Spleen (tissue), 11 donors: Measurements from ENCODE around the gene TMEM116. TPM values are rescaled to one million over a fixed set of nuclear protein-coding genes. Genes with fewer than 3 reads are reported as not detected.

Experiments used
- DNase-seq: peaks from one replicate; pipeline ENCODE4 v3.0.0-alpha.2; 2020
- H3K27ac ChIP-seq, 8 donors: fragments of 200-600 bp; sonication (generic) in 7 of 8; 1 replicate in 4 of 8; 2 replicates in 4 of 8; pipeline versions ENCODE4 v1.5.0 to v1.8.0; 2016 to 2021; ENCODE audit warnings: inconsistent platforms in 4 of 8, mild to moderate bottlenecking in 4 of 8, moderate library complexity in 1 of 8
- H3K27me3 ChIP-seq, 7 donors: fragments of 200-600 bp; sonication (generic) in 6 of 7; replicated peaks in 1 of 7; 1 replicate in 4 of 7; 2 replicates in 3 of 7; pipeline versions ENCODE4 v1.5.0 to v1.8.0; 2016 to 2021; ENCODE audit warnings: inconsistent platforms in 3 of 7, mild to moderate bottlenecking in 1 of 7
- H3K36me3 ChIP-seq, 6 donors: fragments of 200-600 bp; sonication (generic) in 5 of 6; 1 replicate in 4 of 6; 2 replicates in 2 of 6; pipeline versions ENCODE4 v1.5.0 to v1.8.0; 2016 to 2021; ENCODE audit warnings: inconsistent platforms in 2 of 6
- H3K4me1 ChIP-seq, 6 donors: fragments of 200-600 bp; sonication (generic) in 5 of 6; 1 replicate in 3 of 6; 2 replicates in 3 of 6; pipeline versions ENCODE4 v1.5.0 to v1.8.0; 2016 to 2021; ENCODE audit warnings: inconsistent platforms in 3 of 6
- H3K4me3 ChIP-seq, 8 donors: fragments of 200-600 bp; sonication (generic) in 7 of 8; 1 replicate in 4 of 8; 2 replicates in 4 of 8; pipeline versions ENCODE4 v1.5.0 to v1.8.0; 2016 to 2021; ENCODE audit warnings: inconsistent platforms in 4 of 8, mild to moderate bottlenecking in 4 of 8, moderate library complexity in 2 of 8
- H3K9me3 ChIP-seq, 8 donors: fragments of 200-600 bp; sonication (generic) in 7 of 8; 1 replicate in 4 of 8; 2 replicates in 4 of 8; pipeline versions ENCODE4 v1.5.0 to v1.8.0; 2016 to 2021; ENCODE audit warnings: inconsistent platforms in 4 of 8
- CTCF ChIP-seq, 11 experiments: fragments of 200-600 bp in 7 of 11; fragments of 450-650 bp in 4 of 11; sonication (generic) in 4 of 11; IDR thresholded peaks in 8 of 11; conservative IDR thresholded peaks in 3 of 11; 1 replicate in 7 of 11; 2 replicates in 4 of 11; pipeline versions ENCODE4 v1.4.0 to v1.8.0; 2016 to 2021; ENCODE audit warnings: antibody characterized with exemption in 11 of 11, inconsistent platforms in 4 of 11, mild to moderate bottlenecking in 1 of 11
- POLR2A ChIP-seq, 3 donors: fragments of 450-650 bp; IDR thresholded peaks; one replicate each; pipeline ENCODE4 v1.5.1; 2017; ENCODE audit warnings: antibody characterized with exemption in 3 of 3, mild to moderate bottlenecking in 1 of 3
- POLR2AphosphoS5 ChIP-seq, 3 donors: sonication (generic); formaldehyde crosslinking; IDR thresholded peaks; one replicate each; pipeline ENCODE4 v1.5.1; 2017; ENCODE audit warnings: antibody characterized with exemption in 3 of 3
- WGBS, 5 donors: extraction: QIAGEN DNeasy Blood & Tissue Kit in 3 of 5; methylation state at CpG; one replicate each; pipeline versions ENCODE4 v1.1.5 to v1.1.7; 2013 to 2018; 5-methylcytosine and 5-hydroxymethylcytosine counted together
- intact Hi-C: fragments of 100-400 bp; cut with DNase I; formaldehyde crosslinking; loops from one replicate; pipeline ENCODE4 v1.15.0; 2023; ENCODE audit warnings: low total_unique reads
- polyA plus RNA-seq, 3 donors: library from polyadenylated mRNA; stranded (reverse); fragments of 200-250 nt; gene quantifications; one replicate each; pipeline ENCODE4 v1.2.1, GENCODE V29; 2013
- total RNA-seq, 7 donors: library from RNA; depleted of rRNA in 3 of 7; stranded (reverse); fragments of >200 nt in 3 of 7; fragmentation: NEBNext Ultra II Directional in 4 of 7; extraction: Animal tissue kit (Norgen Biotek cat#: 25700) in 4 of 7; gene quantifications; one replicate each; pipeline versions ENCODE4 v1.1.0 to v1.2.1, GENCODE V29; 2016 to 2021
- donor health status: healthy with polysubstance abuse.
- donor health status: DM: no; HTN: no; CAD: no; lungs with moderate emphysema.
- donor health status: DM: no; HTN: no; CAD: no.
- donor health status: Bipolar disorder and iron deficiency.
- donor health status: healthy.
- donor health status: DM: no; HTN: no; CAD: no.
- donor health status: DM: yes; HTN: yes; CAD: no.

TMEM116 gene
- total and polyA plus RNA-seq, 10 donors: 5.4 to 15.2 (median 10.6) TPM

GRCh38 chr12:111991946-111992345, 21.0 kb downstream of the TMEM116 start:
- DNase-seq: no peak
- Histone ChIP-seq H3K27ac (peak overlapping the region in 6 of 8 donors; percentile 19 to 80 (median 61)), H3K4me3 (no peak overlapping the region), H3K4me1 (peaks cover 15 to 57% (median 47%) of the 10 kb centered on the region in 6 donors), H3K36me3 (peaks cover 0 to 8% (median 0%) of the 10 kb centered on the region in 6 donors), H3K27me3 (no peaks in the 10 kb centered on the region), H3K9me3 (no peaks in the 10 kb centered on the region)
- WGBS, 5 donors: 64 to 78% (median 72%) methylated on average over 4 of the region's 4 CpGs
- intact Hi-C loops: no loop called here
- no peak for TF ChIP-seq CTCF (IDR thresholded peaks at IDR 0.05 in 8 of 11, conservative IDR thresholded peaks at IDR 0.05 in 3 of 11)
- TF ChIP-seq POLR2AphosphoS5 (IDR thresholded peaks at IDR 0.05): no peak
- TF ChIP-seq POLR2A (IDR thresholded peaks at IDR 0.05): no peak

- WGBS, 5 donors: 83 to 95% (median 87%) methylated on average over 2 of the region's 2 CpGs
- Histone ChIP-seq H3K27me3 (no peaks in the 10 kb centered on the region), H3K4me1 (peaks cover 15 to 53% (median 46%) of the 10 kb centered on the region in 6 donors), H3K4me3 (no peak overlapping the region), H3K36me3 (peaks cover 0 to 8% (median 0%) of the 10 kb centered on the region in 6 donors), H3K27ac (peak overlapping the region in 3 of 8 donors; percentile 63 to 80 (median 69)), H3K9me3 (no peaks in the 10 kb centered on the region)
- intact Hi-C loops: no loop called here
- TF ChIP-seq POLR2A (IDR thresholded peaks at IDR 0.05) (no peak), POLR2AphosphoS5 (IDR thresholded peaks at IDR 0.05) (no peak), CTCF (IDR thresholded peaks at IDR 0.05 in 8 of 11, conservative IDR thresholded peaks at IDR 0.05 in 3 of 11) (no peak)
- DNase-seq: no peak
Measured at GRCh38 chr12:111991535-111991934, 21.4 kb downstream of the TMEM116 start.

- 89 to 95% (median 94%) methylated on average over 2 of the region's 2 CpGs for WGBS, 5 donors
- no peak for DNase-seq
Measured at GRCh38 chr12:111984820-111985219, 28.1 kb downstream of the TMEM116 start.

GRCh38 chr12:111981987-111982386, 31.0 kb downstream of the TMEM116 start:
- Histone ChIP-seq H3K27me3 (no peaks in the 10 kb centered on the region), H3K36me3 (no peaks in the 10 kb centered on the region), H3K9me3 (no peaks in the 10 kb centered on the region), H3K4me1 (no peaks in the 10 kb centered on the region), H3K4me3 (no peak overlapping the region), H3K27ac (no peak overlapping the region)
- no peak for TF ChIP-seq POLR2A (IDR thresholded peaks at IDR 0.05)
- no peak for TF ChIP-seq POLR2AphosphoS5 (IDR thresholded peaks at IDR 0.05)
- no peak for TF ChIP-seq CTCF (IDR thresholded peaks at IDR 0.05 in 8 of 11, conservative IDR thresholded peaks at IDR 0.05 in 3 of 11)
- intact Hi-C loops: no loop called here
- no peak for DNase-seq
- 71 to 100% (median 94%) methylated on average over 2 of the region's 2 CpGs for WGBS, 5 donors

More at GRCh38 chr12:111984820-111985219, 28.1 kb downstream of the TMEM116 start:
- Histone ChIP-seq H3K27me3 (no peaks in the 10 kb centered on the region), H3K27ac (no peak overlapping the region), H3K4me1 (no peaks in the 10 kb centered on the region), H3K4me3 (no peak overlapping the region), H3K9me3 (no peaks in the 10 kb centered on the region), H3K36me3 (peaks cover 0 to 7% (median 0%) of the 10 kb centered on the region in 6 donors)
- no peak for TF ChIP-seq POLR2A (IDR thresholded peaks at IDR 0.05)
- no peak for TF ChIP-seq POLR2AphosphoS5 (IDR thresholded peaks at IDR 0.05)
- TF ChIP-seq CTCF (IDR thresholded peaks at IDR 0.05 in 8 of 11, conservative IDR thresholded peaks at IDR 0.05 in 3 of 11): no peak
- intact Hi-C loops: no loop called here
